Renal cortex interstitium (tissue), 11 donors: ENCODE measurements around the gene KIAA1671. TPM values are rescaled to one million over a fixed set of nuclear protein-coding genes. Genes with fewer than 3 reads are reported as not detected.
"Not testable (repeated sequence)": the region's sequence is repeated elsewhere in the genome, so short reads cannot be mapped to it uniquely, and the experiment has no call there.

Experiments
- DNase-seq, 11 donors: peaks; one replicate each; pipeline ENCODE4 v3.0.0-alpha.2; 2013; ENCODE audit warnings: low read depth in 9 of 11, low spot score in 4 of 11; ENCODE audit errors: extremely low read depth in 1 of 11
- polyA plus RNA-seq, 3 donors: library from polyadenylated mRNA; unstranded; fragments of 120-200 nt; gene quantifications; one replicate each; pipeline ENCODE4 v1.2.1, GENCODE V29; 2013; ENCODE audit not compliant: insufficient read length in 3 of 3

Gene KIAA1671
- polyA plus RNA-seq, 3 donors, result 24.5 to 26.0 (median 25.9) TPM

- DNase-seq, result no peak
Observed at GRCh38 chr22:25186140-25186539, 233.6 kb downstream of the KIAA1671 start.

GRCh38 chr22:25187469-25187868 lies 235.0 kb downstream of the KIAA1671 start:
- no peak for DNase-seq

- DNase-seq, result no peak
Observed at GRCh38 chr22:25192406-25192805, 239.9 kb downstream of the KIAA1671 start.

- no peak for DNase-seq
Observed at GRCh38 chr22:25193130-25193529, 240.6 kb downstream of the KIAA1671 start.

- peak in 9 of 11 donors; percentile 10 to 50 (median 25) for DNase-seq
Observed at GRCh38 chr22:25193548-25193947, 241.0 kb downstream of the KIAA1671 start.

GRCh38 chr22:25196326-25196725 lies 243.8 kb downstream of the KIAA1671 start:
- no peak for DNase-seq

GRCh38 chr22:25197340-25197739 lies 244.8 kb downstream of the KIAA1671 start:
- DNase-seq, result no peak

- peak in 9 of 11 donors; percentile 13 to 52 (median 34) for DNase-seq
Observed at GRCh38 chr22:25199731-25200520, 247.4 kb downstream of the KIAA1671 start, which contains the start of gene CRYBB3. TSS of gene CRYBB3 (plus strand) at chr22:25199858. CDS start at chr22:25201397, 1,539 bp downstream.

GRCh38 chr22:25200967-25201366 lies 248.5 kb downstream of the KIAA1671 start:
- no peak for DNase-seq

- no peak for DNase-seq
Observed at GRCh38 chr22:25201557-25202273, 249.2 kb downstream of the KIAA1671 start.

- DNase-seq, result peak in 10 of 11 donors; percentile 38 to 66 (median 48)
Observed at GRCh38 chr22:25202290-25202921, 249.9 kb downstream of the KIAA1671 start.

- no peak for DNase-seq
Observed at GRCh38 chr22:25203082-25203481, 250.6 kb downstream of the KIAA1671 start.

- not testable (repeated sequence) for DNase-seq
Observed at GRCh38 chr22:25204547-25204946, 252.0 kb downstream of the KIAA1671 start.

- no peak for DNase-seq
Observed at GRCh38 chr22:25205847-25206246, 253.3 kb downstream of the KIAA1671 start.

GRCh38 chr22:25206998-25207397 lies 254.5 kb downstream of the KIAA1671 start:
- DNase-seq, result no peak

- no peak for DNase-seq
Observed at GRCh38 chr22:25207553-25208157, 255.1 kb downstream of the KIAA1671 start.

GRCh38 chr22:25208328-25208727 lies 255.8 kb downstream of the KIAA1671 start:
- DNase-seq, result no peak

- no peak for DNase-seq
Observed at GRCh38 chr22:25208743-25209505, 256.4 kb downstream of the KIAA1671 start.

- no peak for DNase-seq
Observed at GRCh38 chr22:25210793-25211192, 258.3 kb downstream of the KIAA1671 start.
